H1 (cell line): ENCODE data around the gene LOX. TPM values are rescaled to one million over a fixed set of nuclear protein-coding genes. Genes with fewer than 3 reads are reported as not detected.

Experiments
- EGR1 ChIP-seq: IDR thresholded peaks from 2 replicates; pipeline ENCODE4 v1.6.1; 2011; ENCODE audit warnings: low read depth, low read length, borderline replicate concordance
- polyA plus RNA-seq, 7 experiments: library from polyadenylated mRNA; depleted of rRNA in 3 of 7; stranded (reverse) in 5 of 7; unstranded in 2 of 7; fragments of >200 nt in 5 of 7; fragments of 200-250 nt in 2 of 7; gene quantifications; 1 replicate in 5 of 7; 2 replicates in 1 of 7; 4 replicates in 1 of 7; pipeline versions ENCODE4 v1.2.1 to v1.2.3, GENCODE V29; 2011 to 2013; ENCODE audit warnings: missing spikeins in 2 of 7, mixed read lengths in 2 of 7
- total RNA-seq: library from RNA; stranded (reverse); fragmentation: NEBNext Ultra II Directional; extraction: Animal tissue kit (Norgen Biotek cat#: 25700); gene quantifications from 2 replicates; pipeline ENCODE4 v1.2.1, GENCODE V29; 2021
- TF ChIP-seq, protein P1 (sequence below): IDR thresholded peaks from 2 replicates; pipeline ENCODE4 v1.6.1; 2011; ENCODE audit warnings: low read length, improper control_type of control experiment

The LOX gene
- total and polyA plus RNA-seq, 2 of the 8 experiments (the other 6 are each of a cell fraction or from before 2014, with no cell fraction given), result 1.1 to 2.2 TPM

- TF ChIP-seq, protein P1, sequence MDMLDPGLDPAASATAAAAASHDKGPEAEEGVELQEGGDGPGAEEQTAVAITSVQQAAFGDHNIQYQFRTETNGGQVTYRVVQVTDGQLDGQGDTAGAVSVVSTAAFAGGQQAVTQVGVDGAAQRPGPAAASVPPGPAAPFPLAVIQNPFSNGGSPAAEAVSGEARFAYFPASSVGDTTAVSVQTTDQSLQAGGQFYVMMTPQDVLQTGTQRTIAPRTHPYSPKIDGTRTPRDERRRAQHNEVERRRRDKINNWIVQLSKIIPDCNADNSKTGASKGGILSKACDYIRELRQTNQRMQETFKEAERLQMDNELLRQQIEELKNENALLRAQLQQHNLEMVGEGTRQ, result no peak
- TF ChIP-seq EGR1, result no peak
- TF ChIP-seq, all 59 proteins: peak for 0
Observed at GRCh38 chr5:122050959-122051358, 27.1 kb downstream of the LOX start (continued).
